HL-60/S4 (cell line): ENCODE measurements around the gene CMPK2.

Experiments used
- in situ Hi-C: fragments of 300-500 bp; cut with MboI; formaldehyde crosslinking; loops from 2 replicates; pipeline ENCODE4 v1.14.3; 2022; ENCODE audit warnings: low sequenced_read_pairs

The CMPK2 gene

GRCh38 chr2:6813573-6813972 is 52.1 kb downstream of the CMPK2 start:
- in situ Hi-C loops = no loop called here

GRCh38 chr2:6812857-6813530 is 52.7 kb downstream of the CMPK2 start:
- in situ Hi-C loops = no loop called here

GRCh38 chr2:6810961-6811360 is 54.7 kb downstream of the CMPK2 start:
- in situ Hi-C loops = no loop called here

- in situ Hi-C loops = no loop called here
Observed at GRCh38 chr2:6808426-6808825, 57.3 kb downstream of the CMPK2 start.

GRCh38 chr2:6806604-6807003 is 59.1 kb downstream of the CMPK2 start:
- in situ Hi-C loops = no loop called here

GRCh38 chr2:6800553-6800952 is 65.2 kb downstream of the CMPK2 start:
- in situ Hi-C loops = no loop called here
